Activated CD4-positive, alpha-beta T cell treated with anti-CD3 and anti-CD28 coated beads for 36 hours (primary cell): ENCODE data around the gene PHF20. TPM values are rescaled to one million over a fixed set of nuclear protein-coding genes. Genes with fewer than 3 reads are reported as not detected.
"Not testable (repeated sequence)": the region's sequence is repeated elsewhere in the genome, so short reads cannot be mapped to it uniquely, and the experiment has no call there.

Source experiments
- ATAC-seq: fragments of 200-7000 bp; cut with Tn5 transposase; one replicate; pipeline ENCODE4 v1.10.0; 2021; ENCODE audit warnings: mild to moderate bottlenecking, moderate library complexity
- CTCF ChIA-PET: fragments of 350-600 bp; sonication (Branson Sonifier 250); formaldehyde crosslinking; loops from one replicate; lab custom pipeline; 2021; ENCODE audit warnings: antibody characterized with exemption; lab: Charles Lee
- POLR2A ChIA-PET: fragments of 350-600 bp; sonication (Branson Sonifier 250); formaldehyde crosslinking; loops from one replicate; lab custom pipeline; 2021; ENCODE audit warnings: antibody characterized with exemption, inconsistent platforms; lab: Charles Lee
- DNase-seq: peaks from one replicate; pipeline ENCODE4 v3.0.0-alpha.2; 2020
- H3K27ac Mint-ChIP-seq: one replicate; pipeline ENCODE4 v1.8.0; 2021; ENCODE audit warnings: mixed read lengths
- H3K27me3 Mint-ChIP-seq: one replicate; pipeline ENCODE4 v1.8.0; 2021; ENCODE audit warnings: mixed read lengths
- H3K36me3 Mint-ChIP-seq: one replicate; pipeline ENCODE4 v1.8.0; 2021; ENCODE audit warnings: low read depth, mixed read lengths
- H3K4me1 Mint-ChIP-seq: one replicate; pipeline ENCODE4 v1.8.0; 2021; ENCODE audit warnings: mixed read lengths
- H3K4me3 Mint-ChIP-seq: one replicate; pipeline ENCODE4 v1.8.0; 2021; ENCODE audit warnings: mild to moderate bottlenecking, moderate library complexity, mixed read lengths
- H3K9me3 Mint-ChIP-seq: one replicate; pipeline ENCODE4 v1.8.0; 2021; ENCODE audit warnings: low read depth, mixed read lengths
- intact Hi-C, 2 experiments: fragments of 100-400 bp; cut with DNase I in 1 of 2; cut with micrococcal nuclease in 1 of 2; formaldehyde crosslinking; loops; one replicate each; pipeline versions ENCODE4 v1.14.2 to v1.15.1; 2022 to 2024; cut with DNase I, micrococcal nuclease
- total RNA-seq, 2 experiments: library from RNA; stranded (reverse); gene quantifications; one replicate each; pipeline ENCODE4 v1.2.3, GENCODE V29; 2021

Gene PHF20
- total RNA-seq, 2 experiments from 2014 or later = 54.3 to 61.6 TPM

DNA sequence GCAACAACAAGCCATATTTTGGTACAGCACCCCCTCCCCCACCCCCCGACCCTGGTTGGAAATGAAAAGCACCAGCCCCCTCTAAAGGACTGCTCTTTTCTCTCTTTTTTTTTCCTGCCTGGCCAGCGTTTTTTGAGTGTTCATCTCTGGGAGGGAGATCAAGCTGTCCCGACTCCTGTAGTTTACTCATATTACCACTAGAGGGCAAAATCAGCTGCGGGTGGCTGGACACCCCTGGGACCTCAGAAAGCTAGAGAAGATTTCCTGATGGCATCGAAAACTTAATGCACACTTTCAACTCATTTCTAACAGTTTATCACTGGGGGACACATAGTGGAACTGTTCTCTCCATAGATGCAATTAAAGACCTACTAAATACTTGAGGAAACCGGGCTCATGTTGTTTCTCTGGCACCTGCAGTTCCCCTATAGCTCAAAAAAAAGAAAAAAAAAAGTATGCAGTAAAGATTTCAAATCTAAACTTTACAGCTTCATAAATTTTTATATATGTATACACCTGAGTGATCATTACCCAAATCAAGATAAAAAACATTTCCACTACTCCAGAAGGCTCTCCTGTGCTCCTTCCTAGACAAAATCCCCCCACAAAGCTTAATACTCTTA is 221.0 kb downstream of the PHF20 start:
- H3K27me3 Mint-ChIP-seq = peaks cover 3% of the 10 kb centered on the region
- intact Hi-C loops = loop anchor here (1.0 to 10.0 kb wide), 3 partner anchors 206 to 452 kb away; no protein-coding TSS in a partner anchor

DNA sequence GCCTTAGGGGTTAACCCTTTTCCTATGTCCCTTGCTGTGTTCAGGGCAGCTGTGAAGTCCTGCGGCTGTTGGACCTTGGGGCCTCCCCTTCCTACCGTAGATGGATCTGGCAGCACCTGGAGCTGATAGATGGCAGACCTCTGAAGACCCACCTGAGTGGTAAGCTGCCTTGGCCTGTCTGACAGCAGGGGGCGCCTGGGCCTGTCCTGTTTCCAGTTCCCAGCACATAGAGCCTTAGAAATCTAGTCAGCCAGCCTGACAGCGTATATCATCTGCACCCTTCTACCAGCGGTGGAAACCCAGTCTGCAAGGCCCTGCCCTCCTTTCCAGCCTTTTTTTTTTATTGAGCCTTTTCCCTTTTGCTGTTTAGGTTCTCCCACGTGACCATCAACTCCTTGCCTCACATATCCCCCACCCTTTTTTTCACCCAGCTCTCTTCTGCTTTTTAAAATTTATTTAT is 223.2 kb downstream of the PHF20 start:
- DNase-seq (peak; percentile 91), ATAC-seq (peak; percentile 90)
- H3K36me3 Mint-ChIP-seq = no peaks in the 10 kb centered on the region
- H3K27ac Mint-ChIP-seq = no peak overlapping the region
- intact Hi-C loops = loop anchor here (1.0 to 10.0 kb wide), 2 partner anchors 143 to 450 kb away; no protein-coding TSS in a partner anchor
- ChIA-PET POLR2A (no interaction called here), CTCF (interaction anchor here (0.6 to 6.5 kb wide), 22 partner anchors 9 to 677 kb away, joined by 3 to 213 read pairs (median 4); no protein-coding TSS in a partner anchor)
- H3K9me3 Mint-ChIP-seq = no peaks in the 10 kb centered on the region
- H3K4me3 Mint-ChIP-seq = no peak overlapping the region
- H3K27me3 Mint-ChIP-seq = peaks cover 2% of the 10 kb centered on the region
- peaks cover 4% of the 10 kb centered on the region for H3K4me1 Mint-ChIP-seq

More for the DNA sequence above, 221.0 kb downstream of the PHF20 start:
- ChIA-PET POLR2A (interaction anchor here (0.8 kb wide), 1 partner anchor 39 kb away, joined by 3 read pairs; the partner anchor contains the start of gene SCAND1), CTCF (interaction anchor here (0.5 to 6.5 kb wide), 61 partner anchors 8 to 1175 kb away, joined by 3 to 213 read pairs (median 4); partner anchors contain the start of genes CNBD2 and SCAND1)
- peak; percentile 61 for DNase-seq
- ATAC-seq = peak; percentile 85
- no peak overlapping the region for H3K27ac Mint-ChIP-seq
- H3K9me3 Mint-ChIP-seq = no peaks in the 10 kb centered on the region
- H3K36me3 Mint-ChIP-seq = no peaks in the 10 kb centered on the region
- H3K4me3 Mint-ChIP-seq = no peak overlapping the region
- peaks cover 4% of the 10 kb centered on the region for H3K4me1 Mint-ChIP-seq

DNA sequence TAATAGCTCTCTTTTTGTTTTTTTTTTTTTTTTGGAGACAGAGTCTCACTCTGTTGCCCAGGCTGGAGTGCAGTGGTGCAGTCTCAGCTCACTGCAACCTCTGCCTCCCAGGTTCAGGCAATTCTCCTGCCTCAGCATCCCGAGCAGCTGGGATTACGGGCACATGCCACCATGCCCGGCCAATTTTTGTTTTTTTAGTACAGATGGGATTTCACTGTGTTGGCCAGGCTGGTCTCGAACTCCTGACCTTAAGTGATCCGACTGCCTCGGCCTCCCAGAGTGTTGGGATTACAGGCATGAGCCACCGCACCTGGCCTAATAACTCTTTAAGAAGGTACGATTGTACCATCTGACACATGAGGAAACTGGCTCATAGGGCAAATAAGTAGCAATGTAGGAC is 224.7 kb downstream of the PHF20 start:
- CTCF ChIA-PET = interaction anchor here (0.6 to 6.5 kb wide), 4 partner anchors 15 to 379 kb away, joined by 3 to 213 read pairs (median 4); no protein-coding TSS in a partner anchor
- ATAC-seq, H3K36me3 Mint-ChIP-seq, H3K27me3 Mint-ChIP-seq, H3K4me3 Mint-ChIP-seq, H3K4me1 Mint-ChIP-seq, H3K27ac Mint-ChIP-seq, DNase-seq, H3K9me3 Mint-ChIP-seq, POLR2A ChIA-PET: not testable (repeated sequence)
- intact Hi-C loops = loop anchor here in 1 of 2 experiments (10.0 kb wide), 1 partner anchor 448 kb away; no protein-coding TSS in a partner anchor

Other genes with a start within 250 kb of the PHF20 start
- not detected for gene C20orf173, start 242.4 kb upstream of the PHF20 start, total RNA-seq
- gene ERGIC3, start 229.9 kb upstream of the PHF20 start, total RNA-seq = 100 to 1,000 TPM; 109 to 127 TPM
- gene SPAG4, start 156.2 kb upstream of the PHF20 start, total RNA-seq = 1 to 10 TPM; 6.4 to 6.9 TPM
- gene CPNE1, start 107.1 kb upstream of the PHF20 start, total RNA-seq = 100 to 1,000 TPM; 249 to 258 TPM
- 100 to 1,000 TPM; 122 to 148 TPM for gene RBM12, start 107.1 kb upstream of the PHF20 start, total RNA-seq
- gene NFS1, start 72.7 kb upstream of the PHF20 start, total RNA-seq = 10 to 100 TPM; 43.2 to 44.6 TPM
- gene ROMO1, start 72.6 kb upstream of the PHF20 start, total RNA-seq = 100 to 1,000 TPM in 1 of 2 experiments, 10 to 100 TPM in 1; 50.4 to 112 TPM
- gene RBM39, start 29.8 kb upstream of the PHF20 start, total RNA-seq = 100 to 1,000 TPM; 303 to 356 TPM
- 10 to 100 TPM; 37.8 to 39.3 TPM for gene SCAND1, start 182.5 kb downstream of the PHF20 start, total RNA-seq
- gene CNBD2, start 196.6 kb downstream of the PHF20 start, total RNA-seq = 1 to 10 TPM; 2.9 to 3.5 TPM